Left ventricle myocardium inferior (tissue), 1 donor: ENCODE measurements around the gene CACNA1F. TPM values are rescaled to one million over a fixed set of nuclear protein-coding genes. Genes with fewer than 3 reads are reported as not detected.

Experiments
- DNase-seq: peaks from one replicate; pipeline ENCODE4 v3.0.0-alpha.2; 2020
- H3K27ac ChIP-seq: fragments of 200-600 bp; replicated peaks from 2 replicates; pipeline ENCODE4 v1.8.0; 2021
- H3K27me3 ChIP-seq: fragments of 200-600 bp; 2 replicates; pipeline ENCODE4 v1.8.0; 2021; ENCODE audit warnings: low read depth
- H3K36me3 ChIP-seq: fragments of 200-600 bp; 2 replicates; pipeline ENCODE4 v1.8.0; 2021
- H3K4me1 ChIP-seq: fragments of 200-600 bp; 2 replicates; pipeline ENCODE4 v1.8.0; 2021
- H3K4me3 ChIP-seq: fragments of 200-600 bp; 2 replicates; pipeline ENCODE4 v1.8.0; 2021; ENCODE audit warnings: mild to moderate bottlenecking, moderate library complexity
- H3K9me3 ChIP-seq: fragments of 200-600 bp; replicated peaks from 2 replicates; pipeline ENCODE4 v1.8.0; 2021
- CTCF ChIP-seq: fragments of 200-600 bp; IDR thresholded peaks from 2 replicates; pipeline ENCODE4 v1.8.0; 2021; ENCODE audit warnings: antibody characterized with exemption, mild to moderate bottlenecking, borderline replicate concordance
- intact Hi-C: fragments of 100-400 bp; cut with micrococcal nuclease; formaldehyde crosslinking; loops from one replicate; pipeline ENCODE4 v1.11.0; 2022
- total RNA-seq: library from RNA; stranded (reverse); fragmentation: NEBNext Ultra II Directional; extraction: Animal tissue kit (Norgen Biotek cat#: 25700); gene quantifications from one replicate; pipeline ENCODE4 v1.2.1, GENCODE V29; 2021
- donor health status: DM: no; HTN: yes; CAD: no; lungs with severe emphysema.

CACNA1F gene
- total RNA-seq, 1 donor from 2014 or later = 0.08 TPM

GRCh38 chrX:49199315-49199595 is 33.9 kb downstream of the CACNA1F start:
- H3K4me3 ChIP-seq = no peak overlapping the region
- H3K9me3 ChIP-seq = no peaks in the 10 kb centered on the region
- no peak for TF ChIP-seq CTCF
- H3K4me1 ChIP-seq = peaks cover 8% of the 10 kb centered on the region
- H3K27me3 ChIP-seq = no peaks in the 10 kb centered on the region
- intact Hi-C loops = no loop called here
- H3K27ac ChIP-seq = no peak overlapping the region
- H3K36me3 ChIP-seq = no peaks in the 10 kb centered on the region
- DNase-seq = no peak

- no peaks in the 10 kb centered on the region for H3K9me3 ChIP-seq
- intact Hi-C loops = no loop called here
- no peak overlapping the region for H3K27ac ChIP-seq
- H3K4me3 ChIP-seq = no peak overlapping the region
- H3K36me3 ChIP-seq = no peaks in the 10 kb centered on the region
- no peak for DNase-seq
- H3K27me3 ChIP-seq = no peaks in the 10 kb centered on the region
- no peak for TF ChIP-seq CTCF
- peaks cover 8% of the 10 kb centered on the region for H3K4me1 ChIP-seq
Measured at GRCh38 chrX:49198540-49199314, 34.4 kb downstream of the CACNA1F start.

DNA sequence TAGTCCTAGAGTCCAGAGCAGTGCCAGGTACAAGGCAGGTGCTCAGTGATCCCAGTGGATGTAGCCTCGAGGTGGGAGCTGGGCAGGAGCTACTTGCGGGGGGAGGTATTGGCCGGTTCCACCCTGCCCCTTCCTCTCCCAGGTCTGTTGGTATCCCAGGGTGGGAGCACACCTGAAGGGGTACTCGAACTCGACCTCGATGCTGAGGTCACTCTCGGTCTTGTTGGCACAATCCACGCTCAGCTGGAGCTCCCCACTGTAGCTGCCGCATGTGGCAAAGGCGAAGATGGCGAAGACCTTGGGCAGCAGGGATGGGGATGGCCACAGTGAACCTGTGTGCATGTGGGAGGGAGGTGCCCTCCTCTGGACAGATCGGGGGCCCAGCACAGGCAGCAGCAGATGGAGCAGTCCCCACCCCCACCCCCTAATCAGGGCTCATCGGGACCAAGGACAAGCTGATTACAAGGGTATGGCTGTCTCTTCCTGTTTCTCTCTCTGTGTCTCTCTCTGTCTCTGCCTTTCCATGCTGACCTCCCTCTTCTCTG is 35.5 kb downstream of the CACNA1F start:
- no peak for TF ChIP-seq CTCF
- Histone ChIP-seq H3K36me3 (no peaks in the 10 kb centered on the region), H3K27ac (no peak overlapping the region), H3K27me3 (no peaks in the 10 kb centered on the region), H3K4me3 (no peak overlapping the region), H3K4me1 (peaks cover 8% of the 10 kb centered on the region), H3K9me3 (no peaks in the 10 kb centered on the region)
- DNase-seq = no peak
- intact Hi-C loops = no loop called here

DNA sequence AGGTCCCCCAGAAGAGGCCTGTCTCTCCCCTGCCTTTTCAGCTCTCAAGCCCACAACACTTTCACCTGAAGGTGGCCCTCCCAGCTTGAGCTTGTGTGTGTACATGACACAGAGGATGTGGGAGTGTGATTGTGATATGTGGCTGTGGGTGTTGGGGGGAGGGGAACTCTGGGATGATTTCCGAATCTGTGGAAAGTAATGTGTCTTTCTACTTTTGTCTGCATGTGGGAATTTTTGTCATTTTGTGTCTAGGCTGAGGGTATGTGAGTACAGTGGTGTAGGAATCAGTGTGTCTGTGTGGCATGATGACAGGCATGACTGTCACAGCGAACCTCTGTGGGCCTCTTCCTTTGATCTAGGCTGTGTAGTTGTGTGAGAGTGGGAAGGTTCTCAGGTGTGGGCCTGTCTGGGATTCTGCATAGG is 39.6 kb downstream of the CACNA1F start:
- Histone ChIP-seq H3K4me3 (no peak overlapping the region), H3K36me3 (no peaks in the 10 kb centered on the region), H3K9me3 (no peaks in the 10 kb centered on the region), H3K27me3 (no peaks in the 10 kb centered on the region), H3K4me1 (peaks cover 17% of the 10 kb centered on the region), H3K27ac (no peak overlapping the region)
- TF ChIP-seq CTCF = no peak
- intact Hi-C loops = no loop called here
- DNase-seq = no peak

DNA sequence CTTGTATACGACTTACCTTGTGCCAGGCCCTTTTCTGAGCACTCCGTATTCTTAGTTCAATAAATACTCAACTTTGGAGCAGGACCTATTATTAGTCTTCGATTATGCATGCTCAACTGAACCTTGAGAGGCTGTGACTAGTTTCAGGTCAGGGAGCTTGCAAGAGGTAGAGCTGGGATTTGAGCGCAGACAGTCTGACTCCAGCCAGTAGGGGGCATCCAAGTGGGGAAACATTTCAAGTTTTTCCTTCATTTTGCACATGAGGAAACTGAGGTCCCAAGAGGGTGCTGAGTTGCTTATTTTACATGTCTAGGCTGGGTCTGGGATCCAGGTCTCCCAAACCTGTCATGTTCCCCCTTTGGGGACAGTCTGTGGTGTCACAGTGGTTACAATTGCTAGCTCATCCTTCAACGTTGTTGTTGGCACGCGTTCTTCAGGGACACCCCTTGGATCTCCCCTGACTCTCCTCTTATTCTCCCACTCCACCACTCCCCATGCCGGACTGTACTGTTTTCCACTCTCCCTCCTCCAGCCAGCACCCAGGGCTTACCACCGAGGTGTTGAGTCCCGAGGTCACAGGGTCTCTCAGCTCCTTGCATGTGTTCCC is 40.3 kb downstream of the CACNA1F start:
- no peak for DNase-seq
- no peak overlapping the region for H3K4me3 ChIP-seq
- intact Hi-C loops = no loop called here

More for the DNA sequence above, 40.3 kb downstream of the CACNA1F start:
- Histone ChIP-seq H3K27me3 (no peaks in the 10 kb centered on the region), H3K27ac (no peak overlapping the region), H3K36me3 (no peaks in the 10 kb centered on the region), H3K9me3 (no peaks in the 10 kb centered on the region), H3K4me1 (peaks cover 17% of the 10 kb centered on the region)
- TF ChIP-seq CTCF = peak; percentile 63
